Measurements from ENCODE around the gene POLRMT. TPM values are rescaled to one million over a fixed set of nuclear protein-coding genes. Genes with fewer than 3 reads are reported as not detected.
"Not testable (repeated sequence)": the region's sequence is repeated elsewhere in the genome, so short reads cannot be mapped to it uniquely, and the experiment has no call there.

The POLRMT gene
- total RNA-seq, 1 donor, result 25.5 TPM

DNA sequence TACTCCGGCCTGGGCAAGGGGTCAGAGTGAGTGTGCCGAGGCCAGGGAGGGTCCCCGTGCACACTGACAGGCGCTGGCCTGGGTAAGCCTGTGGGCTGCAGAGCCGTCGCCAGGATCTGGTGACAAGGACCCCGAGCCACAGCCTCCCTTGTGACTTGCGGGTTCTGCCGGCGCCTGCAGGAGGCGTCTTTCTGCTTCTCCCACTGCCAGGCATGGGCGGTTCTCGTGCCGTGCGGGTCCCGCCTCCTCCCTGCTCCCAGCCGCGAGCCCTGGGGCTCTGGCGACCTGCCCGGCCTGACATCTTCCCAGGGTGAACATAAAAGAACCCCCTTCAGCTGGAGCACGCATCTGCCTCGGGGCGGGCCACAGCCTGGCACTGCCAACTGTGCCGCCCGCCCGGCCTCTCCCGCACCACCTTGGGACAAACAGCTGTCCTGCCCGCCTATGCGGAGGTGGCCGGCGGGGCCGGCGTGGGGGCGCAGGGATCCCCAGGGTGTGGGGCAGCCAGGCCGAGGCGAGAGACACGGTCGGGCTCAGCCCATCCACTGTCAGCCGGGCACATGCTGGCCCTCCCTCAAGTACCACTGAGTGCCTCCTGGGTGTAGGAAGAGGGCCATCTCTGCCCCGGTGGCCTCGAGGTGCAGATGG, 45.1 kb downstream of the POLRMT start:
- H3K4me3 ChIP-seq (ENCODE audit: low read depth, low read length), result peak overlapping the region; percentile 12
- DNase-seq (ENCODE audit: low read depth), result peak; percentile 86

DNA sequence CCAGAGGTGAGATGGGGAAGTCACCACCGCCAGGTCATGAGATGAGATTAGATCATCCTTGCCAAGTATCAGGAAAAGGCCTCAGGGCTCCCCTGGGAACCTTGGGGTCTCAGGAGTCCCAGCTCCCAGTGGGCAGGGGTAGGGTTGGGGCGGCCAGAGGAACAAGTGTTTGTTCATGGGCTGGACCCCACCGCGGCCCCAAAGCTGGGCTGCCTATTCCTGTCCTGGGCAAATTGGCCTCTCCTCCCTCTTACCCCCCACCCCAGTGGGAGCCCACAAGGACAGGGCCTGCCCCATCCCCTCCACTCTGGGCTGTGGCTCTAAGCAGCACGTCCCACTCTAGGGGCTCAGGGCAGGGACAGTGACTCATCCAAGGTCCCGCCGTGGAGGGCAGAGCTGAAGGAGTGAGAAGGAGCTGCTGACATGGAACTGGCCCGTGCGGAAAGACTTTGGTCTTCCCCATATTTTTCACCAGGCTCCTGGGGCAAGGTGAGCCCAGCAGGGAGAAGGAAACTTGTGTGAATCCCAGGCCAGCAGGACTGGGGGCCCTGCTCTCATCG, 47.7 kb downstream of the POLRMT start:
- no peak for DNase-seq (ENCODE audit: low read depth)
- TF ChIP-seq, protein P1, sequence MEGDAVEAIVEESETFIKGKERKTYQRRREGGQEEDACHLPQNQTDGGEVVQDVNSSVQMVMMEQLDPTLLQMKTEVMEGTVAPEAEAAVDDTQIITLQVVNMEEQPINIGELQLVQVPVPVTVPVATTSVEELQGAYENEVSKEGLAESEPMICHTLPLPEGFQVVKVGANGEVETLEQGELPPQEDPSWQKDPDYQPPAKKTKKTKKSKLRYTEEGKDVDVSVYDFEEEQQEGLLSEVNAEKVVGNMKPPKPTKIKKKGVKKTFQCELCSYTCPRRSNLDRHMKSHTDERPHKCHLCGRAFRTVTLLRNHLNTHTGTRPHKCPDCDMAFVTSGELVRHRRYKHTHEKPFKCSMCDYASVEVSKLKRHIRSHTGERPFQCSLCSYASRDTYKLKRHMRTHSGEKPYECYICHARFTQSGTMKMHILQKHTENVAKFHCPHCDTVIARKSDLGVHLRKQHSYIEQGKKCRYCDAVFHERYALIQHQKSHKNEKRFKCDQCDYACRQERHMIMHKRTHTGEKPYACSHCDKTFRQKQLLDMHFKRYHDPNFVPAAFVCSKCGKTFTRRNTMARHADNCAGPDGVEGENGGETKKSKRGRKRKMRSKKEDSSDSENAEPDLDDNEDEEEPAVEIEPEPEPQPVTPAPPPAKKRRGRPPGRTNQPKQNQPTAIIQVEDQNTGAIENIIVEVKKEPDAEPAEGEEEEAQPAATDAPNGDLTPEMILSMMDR (IDR thresholded peaks at IDR 0.05; ENCODE audit: insufficient read depth, low read depth, low read length), result no peak
- no peak overlapping the region for H3K4me3 ChIP-seq (ENCODE audit: low read depth, low read length)

More for the DNA sequence above, 45.1 kb downstream of the POLRMT start:
- TF ChIP-seq, protein P1 (IDR thresholded peaks at IDR 0.05; ENCODE audit: insufficient read depth, low read depth, low read length), result peak; percentile 74

DNA sequence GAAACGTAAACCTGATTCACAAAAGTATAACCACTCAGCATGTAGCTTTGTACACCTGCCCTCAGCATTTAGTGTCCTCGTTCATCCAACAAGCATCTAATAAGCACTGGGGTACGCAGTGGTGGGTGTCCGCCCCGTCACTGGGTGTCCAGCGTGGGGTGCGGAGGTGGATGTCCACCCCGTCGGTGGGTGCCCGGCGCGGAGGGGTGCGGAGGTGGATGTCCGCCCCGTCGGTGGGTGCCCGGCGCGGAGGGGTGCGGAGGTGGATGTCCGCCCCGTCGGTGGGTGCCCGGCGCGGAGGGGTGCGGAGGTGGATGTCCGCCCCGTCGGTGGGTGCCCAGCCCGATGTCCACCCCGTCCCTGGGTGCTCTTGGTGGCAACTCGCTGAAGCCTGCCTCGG, 48.2 kb downstream of the POLRMT start:
- DNase-seq (ENCODE audit: low read depth); H3K4me3 ChIP-seq (ENCODE audit: low read depth, low read length): not testable (repeated sequence)

DNA sequence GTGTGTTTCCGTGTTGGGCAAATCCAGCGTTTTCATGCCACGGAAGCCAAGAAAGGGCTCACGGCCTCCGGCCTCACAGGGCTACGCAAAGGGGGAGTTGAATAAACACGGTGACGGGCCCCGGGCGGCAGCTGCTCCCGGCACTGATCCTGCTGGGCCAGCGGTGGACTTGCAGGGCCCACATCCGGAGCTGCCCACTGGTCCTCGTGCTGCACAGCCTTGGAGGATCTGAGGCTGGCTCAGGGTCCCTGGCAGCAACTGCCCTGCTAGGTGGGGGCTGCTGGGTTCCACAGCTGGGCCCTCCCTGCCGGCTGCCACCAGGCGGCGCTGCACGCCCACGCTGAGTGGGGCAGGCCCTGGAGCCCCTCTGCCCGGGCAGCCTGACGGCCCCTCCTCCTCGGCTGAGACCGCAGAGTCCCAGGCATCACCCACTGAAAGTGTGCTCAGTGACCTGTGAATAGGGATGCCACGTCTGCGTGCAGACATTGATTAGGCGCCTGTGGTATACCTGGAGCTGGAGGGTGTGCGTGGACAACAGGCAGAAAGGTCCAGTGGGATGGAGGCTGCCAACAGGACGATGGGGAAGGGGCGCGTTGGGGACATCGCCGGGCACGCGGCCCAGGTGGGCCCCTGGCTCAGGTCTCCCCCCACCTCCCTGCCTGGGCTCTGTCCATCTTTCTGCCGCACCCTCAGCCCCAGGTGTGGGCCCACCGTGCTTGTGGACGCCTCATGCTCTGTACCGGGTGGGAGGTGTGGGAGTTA, 48.9 kb downstream of the POLRMT start:
- TF ChIP-seq, protein P1 (IDR thresholded peaks at IDR 0.05; ENCODE audit: insufficient read depth, low read depth, low read length), result peak; percentile 95
- H3K4me3 ChIP-seq (ENCODE audit: low read depth, low read length), result no peak overlapping the region
- DNase-seq (ENCODE audit: low read depth), result peak; percentile 63

DNA sequence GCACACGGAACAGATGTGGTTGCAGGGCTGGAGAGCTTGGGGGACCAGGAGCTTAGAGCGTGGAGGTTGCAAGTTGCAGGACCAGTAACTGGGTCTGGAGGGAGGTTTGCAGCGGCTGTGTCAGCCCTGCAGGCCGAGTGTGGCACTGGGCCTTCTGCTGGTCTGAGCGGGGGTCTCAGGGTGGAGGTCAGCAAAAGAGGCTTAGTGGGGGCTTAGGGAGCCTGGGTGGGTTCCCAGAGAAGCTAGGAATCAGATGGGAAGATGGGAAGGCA, 49.4 kb downstream of the POLRMT start:
- TF ChIP-seq, protein P1 (IDR thresholded peaks at IDR 0.05; ENCODE audit: insufficient read depth, low read depth, low read length), result no peak
- no peak overlapping the region for H3K4me3 ChIP-seq (ENCODE audit: low read depth, low read length)

DNA sequence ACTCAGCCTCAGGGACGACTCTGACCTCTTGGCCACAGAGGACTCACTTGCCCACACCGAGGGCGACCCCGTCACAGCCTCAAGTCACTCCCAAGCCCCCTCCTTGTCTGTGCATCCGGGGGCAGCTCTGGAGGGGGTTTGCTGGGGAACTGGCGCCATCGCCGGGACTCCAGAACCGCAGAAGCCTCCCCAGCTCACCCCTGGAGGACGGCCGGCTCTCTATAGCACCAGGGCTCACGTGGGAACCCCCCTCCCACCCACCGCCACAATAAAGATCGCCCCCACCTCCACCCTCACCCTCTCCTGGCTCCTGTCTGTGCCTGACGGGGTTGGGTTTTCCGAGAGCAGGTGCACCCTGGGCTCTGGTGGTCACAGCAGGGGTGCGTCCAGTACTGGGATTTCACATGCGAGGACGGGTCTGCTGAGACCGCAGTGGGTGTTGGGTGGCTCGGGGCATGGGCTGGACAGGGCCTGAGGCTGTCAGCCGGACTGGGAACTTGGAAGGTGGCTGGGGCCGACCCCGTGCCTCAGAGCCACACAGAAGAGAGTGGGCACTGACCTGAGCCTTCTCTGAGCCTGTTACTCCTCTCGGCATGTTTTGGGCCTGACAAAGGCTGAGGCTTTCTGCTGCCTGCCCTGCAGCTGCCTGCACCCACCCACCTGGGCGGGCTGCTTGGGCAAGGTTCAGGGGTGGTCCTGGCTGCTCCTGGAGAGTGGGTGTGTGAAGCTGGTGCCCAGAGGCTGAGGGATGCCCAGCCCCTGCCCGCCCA, 50.0 kb downstream of the POLRMT start:
- no peak overlapping the region for H3K4me3 ChIP-seq (ENCODE audit: low read depth, low read length)
- no peak for DNase-seq (ENCODE audit: low read depth)
- TF ChIP-seq, protein P1 (IDR thresholded peaks at IDR 0.05; ENCODE audit: insufficient read depth, low read depth, low read length), result no peak

More for the DNA sequence above, 49.4 kb downstream of the POLRMT start:
- DNase-seq (ENCODE audit: low read depth), result no peak

Data from fibroblast of villous mesenchyme (primary cell).